Measurements from ENCODE around the gene CKMT2. TPM values are rescaled to one million over a fixed set of nuclear protein-coding genes. Genes with fewer than 3 reads are reported as not detected.
"Not testable (repeated sequence)": the region's sequence is repeated elsewhere in the genome, so short reads cannot be mapped to it uniquely, and the experiment has no call there.

CKMT2 gene
- polyA plus RNA-seq, 3 donors = 4.4 to 7.4 (median 4.6) TPM

DNA sequence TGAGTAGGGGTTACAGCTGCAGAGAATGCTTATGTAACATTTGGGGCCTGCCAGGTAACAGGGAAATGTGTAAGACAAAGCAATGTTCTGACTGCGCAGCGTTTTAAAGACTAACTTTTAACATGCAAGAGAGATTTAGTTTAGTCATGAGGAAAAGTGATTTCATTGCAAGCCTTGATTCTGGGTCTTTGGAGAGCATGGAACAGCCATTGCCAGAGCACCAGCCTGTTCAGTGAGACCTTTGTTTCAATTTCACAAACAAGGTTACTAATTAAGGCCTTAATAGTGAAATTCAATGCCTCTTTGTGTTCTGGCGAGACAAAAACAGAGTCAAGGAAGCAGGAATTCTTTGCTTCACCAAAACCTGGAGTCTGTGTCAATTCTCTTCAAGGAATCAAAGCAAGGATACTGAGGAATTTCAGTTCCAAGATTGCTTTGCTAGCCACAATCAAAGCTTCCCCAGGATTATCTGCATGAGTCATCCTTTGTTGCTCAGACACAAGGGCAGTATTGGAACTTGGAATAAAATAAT lies 14.4 kb downstream of the CKMT2 start:
- DNase-seq (ENCODE audit: low read depth in 3 of 3, low spot score in 2 of 3) = no peak

DNA sequence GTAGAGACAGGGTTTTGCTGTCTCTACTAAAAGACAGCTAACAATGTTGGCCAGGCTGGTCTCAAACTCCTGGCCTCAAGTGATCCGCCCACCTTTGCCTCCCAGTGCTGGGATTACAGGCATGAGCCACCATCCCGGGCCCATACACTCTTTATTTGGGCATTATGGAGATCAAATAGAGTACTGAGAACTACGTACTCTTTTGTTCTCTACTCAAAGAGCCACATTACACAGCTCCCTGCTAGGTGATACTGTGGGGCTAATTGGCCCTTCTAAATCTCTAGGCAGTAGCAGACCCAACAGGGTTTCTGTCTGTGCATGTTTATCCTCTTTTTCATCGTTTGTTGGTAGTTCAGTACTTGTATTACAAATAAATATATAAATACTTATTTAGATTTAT lies 16.1 kb downstream of the CKMT2 start:
- DNase-seq (ENCODE audit: low read depth in 3 of 3, low spot score in 2 of 3) = no peak

DNA sequence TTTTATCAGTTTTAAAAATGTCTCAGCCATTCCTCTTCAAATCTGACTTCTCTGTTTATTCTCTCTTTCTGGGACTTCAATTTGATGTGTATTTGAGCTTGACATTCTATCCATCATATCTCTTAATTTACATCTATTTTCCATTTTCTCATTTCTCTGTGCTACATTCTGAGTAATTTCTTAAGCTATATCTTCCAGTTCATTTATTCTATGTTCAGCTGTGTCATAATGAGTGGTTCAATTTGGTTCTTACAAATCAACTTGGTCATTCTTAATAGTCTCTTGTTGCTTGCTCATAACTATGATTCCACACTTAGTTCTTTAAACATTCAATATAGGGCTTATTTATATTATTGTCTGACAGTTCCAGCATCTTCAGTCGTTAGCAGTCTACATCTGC lies 16.9 kb downstream of the CKMT2 start:
- no peak for DNase-seq (ENCODE audit: low read depth in 3 of 3, low spot score in 2 of 3)

DNA sequence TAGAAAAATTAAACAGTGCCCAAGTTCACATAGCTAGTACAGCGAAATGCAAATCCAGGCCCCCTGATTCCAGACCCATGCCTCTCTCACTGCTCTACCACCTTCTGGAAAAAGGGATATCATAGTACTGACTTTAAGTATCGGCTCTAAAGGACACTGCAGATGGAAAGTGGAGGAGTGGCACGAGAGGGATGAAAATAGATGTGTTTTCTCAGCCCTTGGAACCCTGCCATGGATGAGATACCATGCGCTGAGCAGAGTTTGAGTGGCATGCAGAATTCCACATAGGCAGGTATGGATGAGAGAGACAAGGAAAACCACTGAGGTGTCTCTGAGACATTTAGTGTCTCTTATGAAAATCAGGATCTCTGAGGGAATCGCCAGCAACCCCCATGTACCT lies 18.8 kb downstream of the CKMT2 start:
- no peak for DNase-seq (ENCODE audit: low read depth in 3 of 3, low spot score in 2 of 3)

DNA sequence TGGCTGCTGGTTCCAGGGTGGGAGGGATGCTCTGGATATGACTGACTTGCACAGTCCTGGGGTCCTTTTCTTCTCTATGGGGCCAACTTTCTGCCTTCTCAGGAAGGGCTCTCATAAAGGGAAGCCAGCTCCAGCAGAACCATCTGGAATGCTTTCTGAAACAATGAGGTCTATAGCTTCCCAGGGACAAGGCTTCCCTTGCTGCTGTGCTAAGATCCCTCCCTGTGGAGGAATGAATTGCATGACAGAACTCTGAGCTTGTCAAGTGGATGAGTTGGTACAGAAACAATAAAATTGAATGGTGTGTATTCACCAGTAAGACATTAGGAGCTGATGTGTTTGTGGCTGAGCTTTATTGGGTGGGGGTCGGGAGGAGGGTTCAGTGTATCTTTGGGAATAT lies 19.8 kb downstream of the CKMT2 start:
- no peak for DNase-seq (ENCODE audit: low read depth in 3 of 3, low spot score in 2 of 3)

DNA sequence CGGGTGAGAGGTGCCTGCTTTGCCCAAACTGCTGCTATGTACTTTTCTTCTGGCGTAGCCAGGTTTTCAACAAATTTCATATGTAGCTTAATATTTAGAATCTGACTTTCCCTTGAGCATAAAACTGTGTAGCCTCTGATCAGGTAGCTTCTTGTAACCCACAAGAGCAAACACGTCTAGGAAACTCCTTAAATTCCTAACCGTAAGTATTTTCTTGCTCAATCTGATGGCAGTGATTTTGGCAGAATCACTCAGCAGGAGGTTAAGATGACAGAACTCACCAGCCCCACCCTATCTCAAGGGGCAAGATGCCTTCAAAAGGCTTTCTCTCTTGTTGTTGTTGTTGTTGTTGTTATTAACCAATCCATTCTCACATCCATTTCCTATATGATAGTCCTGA lies 20.8 kb downstream of the CKMT2 start:
- no peak for DNase-seq (ENCODE audit: low read depth in 3 of 3, low spot score in 2 of 3)

DNA sequence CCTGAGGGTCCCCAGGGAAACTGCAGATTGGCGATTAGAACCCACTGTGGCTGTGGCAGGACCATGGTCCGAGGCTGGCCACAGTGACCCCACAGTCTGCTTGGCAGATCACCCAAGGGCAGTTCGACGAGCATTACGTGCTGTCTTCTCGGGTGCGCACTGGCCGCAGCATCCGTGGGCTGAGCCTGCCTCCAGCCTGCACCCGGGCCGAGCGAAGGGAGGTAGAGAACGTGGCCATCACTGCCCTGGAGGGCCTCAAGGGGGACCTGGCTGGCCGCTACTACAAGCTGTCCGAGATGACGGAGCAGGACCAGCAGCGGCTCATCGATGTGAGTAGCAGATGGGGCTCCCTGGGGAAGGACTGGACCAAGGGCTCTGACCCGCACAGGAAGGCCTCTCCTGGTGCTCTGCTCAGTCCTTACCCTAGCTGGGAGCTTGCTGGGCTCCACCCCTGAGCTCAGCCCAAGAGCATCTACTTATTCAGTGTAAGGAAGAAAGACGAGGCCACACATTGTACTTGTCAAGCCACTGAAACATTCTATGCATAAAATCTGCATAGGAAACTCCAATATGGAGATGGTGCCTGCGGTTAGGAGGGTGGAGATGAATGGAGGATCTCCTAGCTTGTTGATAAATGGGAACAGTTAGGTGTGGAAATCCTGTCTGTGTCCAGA lies 21.9 kb downstream of the CKMT2 start:
- DNase-seq (ENCODE audit: low read depth in 3 of 3, low spot score in 2 of 3) = no peak

DNA sequence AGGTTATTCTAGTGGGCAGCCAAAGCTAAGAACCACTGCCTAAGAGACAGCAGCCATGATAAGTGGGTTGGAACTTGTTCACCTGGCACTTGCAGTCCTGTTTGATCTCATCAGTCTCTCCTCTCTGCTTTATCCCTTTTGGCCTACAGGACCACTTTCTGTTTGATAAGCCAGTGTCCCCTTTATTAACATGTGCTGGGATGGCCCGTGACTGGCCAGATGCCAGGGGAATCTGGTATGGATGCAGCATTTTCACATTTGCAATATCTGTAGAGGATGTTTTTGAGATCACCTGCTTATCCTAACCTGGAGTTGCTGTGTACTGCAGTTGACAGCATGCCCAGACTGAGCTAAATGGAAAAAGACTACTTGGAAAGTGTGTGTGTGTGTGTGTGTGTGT lies 23.6 kb downstream of the CKMT2 start:
- no peak for DNase-seq (ENCODE audit: low read depth in 3 of 3, low spot score in 2 of 3)

DNA sequence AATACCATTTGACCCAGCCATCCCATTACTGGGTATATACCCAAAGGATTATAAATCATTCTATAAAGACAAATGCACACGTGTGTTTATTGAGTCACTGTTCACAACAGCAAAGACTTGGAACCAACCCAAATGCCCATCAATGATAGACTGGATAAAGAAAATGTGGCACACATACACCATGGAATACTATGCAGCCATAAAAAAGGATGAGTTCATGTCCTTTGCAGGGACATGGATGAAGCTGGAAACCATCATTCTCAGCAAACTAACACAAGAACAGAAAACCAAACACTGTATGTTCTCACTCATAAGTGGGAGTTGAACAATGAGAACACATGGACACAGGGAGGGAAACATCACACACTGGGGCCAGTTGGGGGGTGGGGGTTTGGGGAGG lies 29.7 kb downstream of the CKMT2 start:
- not testable (repeated sequence) for DNase-seq (ENCODE audit: low read depth in 3 of 3, low spot score in 2 of 3)

DNA sequence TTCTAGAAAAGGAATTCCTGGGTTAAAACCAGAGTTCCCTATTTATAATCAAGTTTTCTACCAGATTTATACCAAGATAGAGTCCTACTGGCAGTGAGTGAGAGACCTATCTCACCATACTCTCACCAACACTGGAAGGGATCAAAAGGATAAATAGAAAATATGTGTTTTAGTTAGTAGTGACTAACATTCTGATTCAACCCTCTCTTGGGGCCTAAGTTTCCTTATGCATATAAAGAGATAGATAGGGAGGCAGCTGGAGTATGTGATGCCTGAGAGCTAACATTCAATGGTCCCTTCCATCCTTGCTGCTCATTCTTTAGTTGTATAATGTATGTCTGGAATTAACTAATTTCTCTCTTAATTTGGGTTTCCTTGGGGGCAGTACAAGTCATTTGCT lies 32.0 kb downstream of the CKMT2 start:
- DNase-seq (ENCODE audit: low read depth in 3 of 3, low spot score in 2 of 3) = no peak

DNA sequence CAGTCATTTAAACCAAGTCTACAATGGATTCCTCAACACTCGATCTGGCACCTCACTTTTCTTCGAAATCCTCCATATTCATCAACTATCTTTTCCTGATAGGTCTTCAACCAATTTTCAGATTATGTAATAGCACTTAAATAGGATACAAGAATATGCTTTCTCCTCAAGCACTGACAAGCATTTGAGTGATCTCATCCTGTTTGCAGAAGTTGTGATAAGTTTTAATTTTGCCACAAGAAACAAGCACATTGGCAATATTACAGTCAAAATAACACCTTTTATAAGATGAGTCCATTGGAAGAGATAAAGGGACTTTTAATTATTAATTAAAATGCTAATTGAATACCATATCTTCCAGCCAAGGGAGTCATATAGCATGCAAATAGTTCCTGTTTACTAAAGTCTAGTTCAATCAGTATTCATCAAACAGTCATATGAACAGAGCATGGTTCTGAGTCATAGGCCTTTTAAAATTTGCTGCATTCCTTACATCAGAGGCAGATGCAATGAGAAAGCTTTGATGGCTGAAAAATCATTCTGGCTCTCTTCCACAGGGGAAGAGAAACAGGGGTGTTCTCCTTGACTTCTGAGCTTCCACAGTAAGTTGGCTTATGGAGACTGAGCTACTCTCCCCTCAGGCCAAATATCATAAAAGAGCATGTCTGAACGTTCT lies 35.5 kb downstream of the CKMT2 start:
- DNase-seq (ENCODE audit: low read depth in 3 of 3, low spot score in 2 of 3) = no peak

DNA sequence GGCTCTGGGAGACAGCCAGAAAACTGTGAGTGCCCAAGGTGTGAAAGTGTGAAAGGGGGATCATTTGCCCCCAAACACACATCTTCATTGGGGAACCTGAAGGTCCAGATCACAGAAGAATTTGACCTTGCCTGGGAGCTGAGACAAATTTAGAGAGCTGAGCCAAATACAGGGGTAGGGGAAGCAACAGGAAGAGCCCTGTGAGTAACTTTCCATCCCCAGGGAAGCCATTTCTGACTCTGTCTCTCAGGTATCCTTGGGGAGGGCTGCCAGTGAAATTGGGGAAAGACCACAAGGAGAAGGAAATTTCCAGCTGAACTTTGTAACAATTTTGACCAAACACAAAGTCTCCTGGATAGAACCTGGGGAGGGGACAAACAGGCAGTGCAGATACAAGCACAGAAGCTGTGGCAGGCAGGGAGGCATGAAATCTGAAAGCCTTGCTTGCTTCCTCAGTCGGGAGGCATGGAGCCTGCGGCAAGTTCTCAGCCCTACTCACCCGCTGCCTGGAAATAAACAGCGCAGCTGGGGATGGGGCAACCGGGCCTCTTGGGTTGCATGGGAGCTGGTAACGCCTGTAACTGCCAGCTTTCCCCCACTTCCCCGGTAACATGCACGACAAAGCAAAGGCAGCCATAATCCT lies 36.8 kb downstream of the CKMT2 start:
- DNase-seq (ENCODE audit: low read depth in 3 of 3, low spot score in 2 of 3) = no peak

DNA sequence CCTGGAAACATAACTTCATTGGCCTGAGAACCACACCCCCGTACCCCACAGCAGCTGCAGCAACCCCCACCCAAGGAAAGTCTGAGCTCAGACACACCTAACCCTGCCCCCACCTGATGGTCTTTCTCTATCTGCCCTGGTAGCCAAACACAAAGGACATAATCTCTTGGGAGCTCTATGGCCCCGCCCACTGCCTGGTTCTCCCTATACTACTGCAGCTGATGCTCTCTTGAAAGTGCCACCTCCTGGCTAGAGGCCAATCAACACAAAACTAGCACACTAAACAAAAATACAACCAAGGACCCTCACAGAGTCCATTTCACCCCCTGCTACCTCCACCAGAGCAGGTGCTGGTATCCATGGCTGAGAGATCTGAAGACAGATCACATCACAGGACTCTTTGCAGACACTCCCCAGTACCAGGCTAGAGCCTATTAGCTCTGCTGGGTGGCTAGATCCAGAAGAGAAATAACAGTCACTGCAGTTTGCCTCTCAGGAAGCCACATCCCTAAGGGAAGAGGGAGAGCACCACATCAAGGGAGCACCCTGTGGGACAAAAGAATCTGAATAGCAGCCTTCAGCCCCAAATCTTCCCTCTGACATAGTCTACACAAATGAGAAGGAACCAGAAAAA lies 37.4 kb downstream of the CKMT2 start:
- not testable (repeated sequence) for DNase-seq (ENCODE audit: low read depth in 3 of 3, low spot score in 2 of 3)

DNA sequence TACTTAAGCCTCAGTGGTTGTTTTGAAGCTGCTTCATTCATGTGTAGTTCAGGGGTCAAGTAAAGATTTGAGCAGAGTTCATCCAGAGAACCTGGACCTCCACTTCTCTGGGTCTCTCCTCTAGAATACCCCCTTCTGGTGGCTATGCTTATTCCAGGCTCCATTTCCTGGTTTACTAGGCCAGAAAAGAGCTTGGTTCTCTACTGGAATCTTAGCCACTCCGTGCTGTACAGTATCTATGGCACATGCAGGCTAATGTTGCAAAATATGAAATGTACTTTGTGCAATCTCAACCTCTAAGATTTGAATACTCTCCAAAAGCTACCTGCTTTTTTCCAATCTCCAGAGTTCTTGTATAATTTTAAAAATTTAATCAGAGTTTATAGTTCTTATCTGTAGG lies 50.9 kb downstream of the CKMT2 start:
- DNase-seq (ENCODE audit: low read depth in 3 of 3, low spot score in 2 of 3) = no peak

DNA sequence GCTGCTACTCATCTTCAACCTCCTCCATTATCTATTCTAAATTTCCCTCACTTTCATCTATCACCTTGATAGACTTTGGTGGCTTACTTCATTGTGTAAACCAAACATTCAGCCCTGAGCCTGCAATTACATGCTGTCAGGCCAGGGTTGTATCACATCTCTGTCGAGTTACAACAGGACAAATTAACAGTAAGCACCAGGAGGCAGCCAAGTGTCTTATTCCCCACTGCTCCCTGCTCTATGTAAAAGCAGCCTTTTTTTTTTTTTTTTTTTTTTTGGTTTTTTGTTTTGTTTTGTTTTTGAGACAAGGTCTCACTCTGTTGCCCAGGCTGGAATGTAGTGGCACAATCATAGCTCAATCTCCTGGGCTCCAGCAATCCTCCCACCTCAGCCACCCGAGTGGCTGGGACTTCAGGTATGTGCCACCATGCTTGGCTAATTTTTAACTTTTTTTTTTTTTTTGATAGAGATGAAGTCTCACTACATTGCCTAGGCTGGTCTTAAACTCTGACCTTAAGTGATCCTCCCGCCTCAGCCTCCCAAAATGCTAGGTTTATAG lies 53.0 kb downstream of the CKMT2 start:
- no peak for DNase-seq (ENCODE audit: low read depth in 3 of 3, low spot score in 2 of 3)

DNA sequence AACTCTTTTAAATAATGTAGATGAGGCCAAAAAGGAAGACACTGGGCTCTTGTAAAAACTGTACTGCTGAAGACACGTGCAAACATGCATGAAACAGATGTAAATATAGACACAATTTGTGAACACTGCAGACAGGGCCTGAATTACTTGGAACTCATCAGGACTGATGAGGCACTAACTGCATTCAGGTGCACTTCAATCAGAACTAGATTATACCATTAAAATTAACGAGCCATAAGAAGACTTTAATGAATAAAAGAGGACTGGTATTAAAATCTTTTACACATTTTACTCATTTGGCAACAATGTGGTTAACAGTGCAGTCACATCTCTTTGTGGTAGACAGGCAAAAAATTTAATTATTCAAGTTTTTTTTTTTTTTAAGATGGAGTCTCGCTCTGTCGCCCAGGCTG lies 54.9 kb downstream of the CKMT2 start:
- no peak for DNase-seq (ENCODE audit: low read depth in 3 of 3, low spot score in 2 of 3)

DNA sequence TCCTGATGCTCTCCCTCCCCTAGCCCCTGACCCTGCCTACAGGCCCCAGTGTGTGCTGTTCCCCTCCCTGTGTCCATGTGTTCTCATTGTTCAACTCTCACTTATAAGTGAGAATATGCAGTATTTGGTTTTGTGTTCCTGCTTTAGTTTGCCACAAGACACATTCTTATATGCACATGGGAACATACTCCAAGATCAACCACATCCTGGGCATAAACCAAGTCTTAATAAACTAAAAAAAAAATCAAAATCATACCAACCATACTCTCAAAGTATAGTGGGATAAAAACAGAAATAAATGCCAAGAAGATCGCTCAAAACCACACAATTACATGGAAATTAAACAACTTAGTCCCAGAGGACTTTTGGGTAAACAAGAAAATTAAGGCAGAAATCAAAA lies 57.0 kb downstream of the CKMT2 start:
- no peak for DNase-seq (ENCODE audit: low read depth in 3 of 3, low spot score in 2 of 3)

DNA sequence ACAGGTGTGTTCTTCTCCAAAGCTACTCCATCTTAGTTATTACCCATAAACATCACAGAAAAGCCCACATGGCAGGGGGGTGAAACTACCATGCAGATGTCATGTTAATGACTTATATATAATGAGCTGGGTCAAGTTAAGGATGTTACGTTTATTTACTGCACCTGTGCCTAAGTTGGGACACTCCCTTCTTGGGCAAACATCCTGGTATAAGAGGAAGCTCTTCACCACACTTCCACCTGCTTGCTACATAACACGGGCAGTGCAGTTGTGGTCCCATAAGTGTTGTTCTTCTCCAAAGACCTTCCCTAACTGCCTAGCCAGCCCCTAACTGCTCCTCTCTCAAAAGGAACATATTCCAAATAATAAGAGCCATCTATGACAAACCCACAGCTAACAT lies 59.0 kb downstream of the CKMT2 start:
- DNase-seq (ENCODE audit: low read depth in 3 of 3, low spot score in 2 of 3) = no peak

DNA sequence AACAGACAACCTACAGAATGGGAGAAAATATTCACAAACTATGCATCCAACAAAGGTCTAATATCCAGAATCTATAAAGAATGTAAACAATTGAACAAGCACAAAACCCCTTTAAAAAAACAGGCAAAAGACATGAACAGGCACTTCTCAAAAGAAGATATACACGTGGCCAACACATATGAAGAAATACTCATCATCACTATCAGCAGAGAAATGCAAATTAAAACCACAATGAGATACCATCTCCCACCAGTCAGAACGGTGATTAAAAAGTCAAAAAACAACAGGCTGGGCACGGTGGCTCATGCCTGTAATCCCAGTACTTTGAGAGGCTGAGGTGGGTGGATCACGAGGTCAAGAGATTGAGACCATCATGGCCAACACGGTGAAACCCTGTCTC lies 60.9 kb downstream of the CKMT2 start:
- DNase-seq (ENCODE audit: low read depth in 3 of 3, low spot score in 2 of 3) = not testable (repeated sequence)

DNA sequence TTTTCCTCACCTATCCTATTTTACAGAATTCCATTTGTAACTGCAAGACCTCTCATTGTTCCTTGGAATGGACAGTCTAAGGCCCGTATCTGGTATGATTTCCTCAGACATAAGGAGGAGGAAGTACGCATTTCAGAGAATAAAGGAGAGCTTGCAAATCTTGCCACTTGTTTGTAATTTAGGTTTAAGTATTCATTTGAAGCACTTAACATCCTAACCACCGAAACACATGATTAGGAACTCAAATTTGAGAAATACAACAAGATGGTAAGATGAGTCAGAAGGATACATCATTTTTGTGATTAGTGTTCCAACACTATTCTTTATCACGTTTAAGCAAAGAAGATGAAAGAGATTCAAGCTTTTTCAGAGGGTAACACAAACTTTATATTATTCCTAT lies 64.4 kb downstream of the CKMT2 start:
- DNase-seq (ENCODE audit: low read depth in 3 of 3, low spot score in 2 of 3) = no peak

DNA sequence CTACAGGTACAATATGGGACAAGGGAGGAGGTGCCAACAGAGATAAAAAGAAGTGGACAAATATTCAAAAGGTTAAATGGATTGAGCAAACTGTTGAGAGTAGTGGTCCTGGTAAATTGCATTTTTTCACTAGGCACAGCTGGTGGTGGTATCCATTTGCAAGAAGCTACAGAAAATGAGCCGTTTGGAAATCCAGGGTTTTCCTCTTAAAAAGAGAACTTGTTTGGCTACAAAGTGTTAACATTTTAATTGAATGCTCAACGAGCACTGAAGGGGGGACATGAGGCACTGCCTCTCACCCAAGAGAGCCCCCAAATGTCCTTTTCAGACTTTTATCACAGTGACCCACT lies 67.8 kb downstream of the CKMT2 start:
- DNase-seq (ENCODE audit: low read depth in 3 of 3, low spot score in 2 of 3) = peak in 1 of 3 donors; percentile 14

Data from right renal cortex interstitium (tissue), 3 donors.